Prostate gland (tissue), 2 donors: ENCODE measurements around the gene REEP3.

Experiments
- CTCF ChIP-seq, 4 experiments: fragments of 200-600 bp in 2 of 4; fragments of 450-650 bp in 2 of 4; sonication (generic) in 2 of 4; IDR thresholded peaks; 1 replicate in 3 of 4; 2 replicates in 1 of 4; pipeline ENCODE4 v1.5.1; 2016 to 2019; ENCODE audit warnings: antibody characterized with exemption in 4 of 4, mild to moderate bottlenecking in 2 of 4, moderate library complexity in 2 of 4
- POLR2A ChIP-seq: fragments of 450-650 bp; IDR thresholded peaks from one replicate; pipeline ENCODE4 v1.6.1; 2016; ENCODE audit warnings: antibody characterized with exemption, mild to moderate bottlenecking
- POLR2AphosphoS5 ChIP-seq: sonication (generic); formaldehyde crosslinking; IDR thresholded peaks from one replicate; pipeline ENCODE4 v1.6.1; 2017; ENCODE audit warnings: antibody characterized with exemption

- TF ChIP-seq CTCF (IDR thresholded peaks at IDR 0.05), result no peak
- TF ChIP-seq POLR2A, result no peak
- TF ChIP-seq POLR2AphosphoS5, result no peak
Observed at GRCh38 chr10:63600540-63600939, 79.3 kb downstream of the REEP3 start.
